Measurements from ENCODE around the gene CERS2.

CERS2 gene

GRCh38 chr1:150968491-150968890 is 6.1 kb downstream of the CERS2 start:
- H3K4me3 ChIP-seq (ENCODE audit: low read depth, low read length) = no peak overlapping the region
- no peak for TF ChIP-seq CTCF (IDR thresholded peaks at IDR 0.05; ENCODE audit: borderline replicate concordance, insufficient read depth, low read depth, low read length)

- H3K4me3 ChIP-seq (ENCODE audit: low read depth, low read length) = no peak overlapping the region
- TF ChIP-seq CTCF (IDR thresholded peaks at IDR 0.05; ENCODE audit: borderline replicate concordance, insufficient read depth, low read depth, low read length) = no peak
Measured at GRCh38 chr1:150967936-150968335, 6.7 kb downstream of the CERS2 start.

GRCh38 chr1:150966011-150966410 is 8.6 kb downstream of the CERS2 start:
- H3K4me3 ChIP-seq (ENCODE audit: low read depth, low read length) = no peak overlapping the region
- no peak for TF ChIP-seq CTCF (IDR thresholded peaks at IDR 0.05; ENCODE audit: borderline replicate concordance, insufficient read depth, low read depth, low read length)

DNA sequence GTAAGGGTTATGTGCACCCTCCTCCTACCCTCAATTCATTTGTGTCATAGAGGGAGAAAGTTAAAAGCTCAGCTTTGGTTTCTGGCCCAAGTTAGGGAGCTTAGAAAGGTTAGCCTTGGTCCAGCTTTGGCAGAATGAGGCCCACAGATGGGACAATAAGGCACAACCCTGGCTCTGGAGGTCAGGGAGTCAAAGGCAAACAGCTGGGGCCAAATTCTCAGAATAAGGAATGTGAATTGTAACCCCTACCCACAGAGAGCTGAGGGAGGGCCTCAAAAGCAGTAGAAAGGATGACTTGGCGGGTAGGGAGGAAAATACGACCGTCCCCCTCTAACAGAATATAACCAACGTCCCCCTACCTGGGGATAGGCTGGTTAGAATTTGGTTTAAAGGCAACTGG is 9.0 kb downstream of the CERS2 start:
- no peak overlapping the region for H3K4me3 ChIP-seq (ENCODE audit: low read depth, low read length)
- no peak for TF ChIP-seq CTCF (IDR thresholded peaks at IDR 0.05; ENCODE audit: borderline replicate concordance, insufficient read depth, low read depth, low read length)

GRCh38 chr1:150964164-150964489 is 10.5 kb downstream of the CERS2 start:
- TF ChIP-seq CTCF (IDR thresholded peaks at IDR 0.05; ENCODE audit: borderline replicate concordance, insufficient read depth, low read depth, low read length) = no peak
- no peak overlapping the region for H3K4me3 ChIP-seq (ENCODE audit: low read depth, low read length)

DNA sequence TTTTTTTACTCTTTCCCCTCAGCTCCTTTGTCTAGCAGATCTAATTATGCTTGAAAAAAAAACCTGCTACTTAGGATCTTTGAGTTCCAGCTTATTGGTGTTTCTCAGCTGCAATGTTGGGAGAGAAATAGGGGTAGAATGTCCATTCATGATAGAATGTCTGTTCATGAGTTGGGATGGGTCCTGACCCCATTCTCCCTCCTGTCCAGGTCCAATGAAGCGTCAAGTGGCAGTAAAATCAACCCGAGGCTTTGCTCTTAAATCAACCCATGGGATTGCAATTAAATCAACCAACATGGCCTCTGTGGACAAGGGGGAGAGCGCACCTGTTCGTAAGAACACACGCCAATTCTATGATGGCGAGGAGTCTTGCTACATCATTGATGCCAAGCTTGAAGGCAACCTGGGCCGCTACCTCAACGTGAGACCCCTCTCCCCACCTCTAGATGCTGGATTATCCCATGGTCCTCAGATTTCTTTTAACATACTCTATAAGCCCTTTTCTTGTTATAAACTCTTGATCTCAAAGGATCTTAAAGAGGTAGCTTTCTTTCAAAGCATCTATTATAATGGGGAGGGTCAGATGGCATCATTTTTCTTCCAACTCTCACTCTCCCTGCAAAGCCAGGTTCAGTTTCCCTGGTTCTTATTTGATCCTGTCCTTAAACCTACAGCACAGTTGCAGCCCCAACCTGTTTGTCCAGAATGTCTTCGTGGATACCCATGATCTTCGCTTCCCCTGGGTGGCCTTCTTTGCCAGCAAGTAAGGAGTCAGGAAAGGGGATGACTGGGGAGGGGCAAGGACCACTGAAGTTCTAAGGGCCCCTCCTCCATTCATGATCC is 11.1 kb downstream of the CERS2 start:
- TF ChIP-seq CTCF (IDR thresholded peaks at IDR 0.05; ENCODE audit: borderline replicate concordance, insufficient read depth, low read depth, low read length) = no peak
- no peak overlapping the region for H3K4me3 ChIP-seq (ENCODE audit: low read depth, low read length)

DNA sequence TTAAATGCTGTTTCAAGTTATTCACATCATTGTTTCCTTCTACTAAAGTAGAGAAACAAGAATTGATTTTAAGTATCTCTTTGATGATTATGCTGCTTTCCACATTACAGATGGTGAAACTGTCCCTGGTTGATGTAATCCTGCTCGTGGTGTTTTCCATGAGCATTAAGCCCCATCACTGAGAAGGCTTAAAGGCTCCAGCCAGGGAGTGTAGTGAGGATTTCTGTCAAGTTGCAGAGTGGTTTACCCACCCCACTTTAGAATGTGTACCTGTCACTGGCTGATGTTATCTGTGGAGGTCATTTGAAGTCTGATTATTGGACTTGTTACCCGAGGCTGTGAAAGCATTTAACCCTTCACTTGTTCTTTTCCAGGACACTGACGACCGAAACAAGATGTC is 12.9 kb downstream of the CERS2 start:
- no peak overlapping the region for H3K4me3 ChIP-seq (ENCODE audit: low read depth, low read length)
- TF ChIP-seq CTCF (IDR thresholded peaks at IDR 0.05; ENCODE audit: borderline replicate concordance, insufficient read depth, low read depth, low read length) = no peak

All from GM12875 (cell line).